Neuronal stem cell (in vitro differentiated cells): ENCODE data around the gene CLHC1.
"Not testable (repeated sequence)": the region's sequence is repeated elsewhere in the genome, so short reads cannot be mapped to it uniquely, and the experiment has no call there.

Experiments used
- DNase-seq: peaks from one replicate; pipeline ENCODE4 v3.0.0-alpha.2; 2013; ENCODE audit warnings: low spot score
- H2AFZ ChIP-seq: one replicate; pipeline ENCODE4 v1.6.1; 2013; ENCODE audit warnings: mild to moderate bottlenecking, low read length, inconsistent platforms
- H2AK5ac ChIP-seq: 2 replicates; pipeline ENCODE4 v1.6.1; 2013; ENCODE audit warnings: low read depth, mild to moderate bottlenecking, inconsistent platforms, low read length, moderate library complexity, mixed read lengths
- H2BK120ac ChIP-seq: 2 replicates; pipeline ENCODE4 v1.6.1; 2013; ENCODE audit warnings: low read depth, mild to moderate bottlenecking, inconsistent platforms, low read length, moderate library complexity, mixed read lengths
- H2BK12ac ChIP-seq: one replicate; pipeline ENCODE4 v1.6.1; 2013; ENCODE audit warnings: low read length, inconsistent platforms
- H2BK15ac ChIP-seq: 2 replicates; pipeline ENCODE4 v1.6.1; 2013; ENCODE audit warnings: mild to moderate bottlenecking, low read length, inconsistent platforms, mixed read lengths
- H2BK5ac ChIP-seq: one replicate; pipeline ENCODE4 v1.6.1; 2013; ENCODE audit warnings: inconsistent platforms, mild to moderate bottlenecking, low read length, moderate library complexity
- H3K14ac ChIP-seq: one replicate; pipeline ENCODE4 v1.6.1; 2013; ENCODE audit warnings: low read length, inconsistent platforms
- H3K18ac ChIP-seq: 2 replicates; pipeline ENCODE4 v1.6.1; 2013; ENCODE audit warnings: low read length, inconsistent platforms
- H3K23ac ChIP-seq: 2 replicates; pipeline ENCODE4 v1.6.1; 2013; ENCODE audit warnings: low read depth, mild to moderate bottlenecking, mixed read lengths, low read length, inconsistent platforms; ENCODE audit not compliant: poor library complexity
- H3K27ac ChIP-seq: replicated peaks from 3 replicates; pipeline ENCODE4 v1.5.1; 2013; ENCODE audit warnings: low read length, inconsistent platforms
- H3K27me3 ChIP-seq, 3 experiments: 2 replicates each; pipeline ENCODE4 v1.6.1; 2013; ENCODE audit warnings: low read length in 3 of 3, mild to moderate bottlenecking in 2 of 3, inconsistent platforms in 1 of 3, low read depth in 1 of 3, mixed read lengths in 1 of 3, moderate library complexity in 1 of 3; ENCODE audit not compliant: control insufficient read depth in 3 of 3, insufficient read depth in 3 of 3
- H3K36me3 ChIP-seq, 2 donors: replicated peaks in 1 of 2; 2 replicates each; pipeline ENCODE4 v1.6.1; 2013; ENCODE audit warnings: low read length in 2 of 2; ENCODE audit not compliant: control insufficient read depth in 2 of 2, insufficient read depth in 2 of 2
- H3K4ac ChIP-seq: 2 replicates; pipeline ENCODE4 v1.6.1; 2013; ENCODE audit warnings: inconsistent platforms, mild to moderate bottlenecking, low read length, moderate library complexity
- H3K4me1 ChIP-seq, 2 donors: 1 replicate in 1 of 2; 2 replicates in 1 of 2; pipeline ENCODE4 v1.6.1; 2013; ENCODE audit warnings: low read length in 2 of 2, low read depth in 1 of 2; ENCODE audit not compliant: control insufficient read depth in 2 of 2, insufficient read depth in 1 of 2
- H3K4me2 ChIP-seq: one replicate; pipeline ENCODE4 v1.6.1; 2013; ENCODE audit warnings: mild to moderate bottlenecking, low read length, inconsistent platforms; ENCODE audit not compliant: insufficient read depth, poor library complexity, severe bottlenecking
- H3K4me3 ChIP-seq, 2 donors: 2 replicates each; pipeline ENCODE4 v1.5.1; 2013; ENCODE audit warnings: low read length in 2 of 2, mild to moderate bottlenecking in 2 of 2, inconsistent platforms in 1 of 2, moderate library complexity in 1 of 2
- H3K79me1 ChIP-seq: one replicate; pipeline ENCODE4 v1.6.1; 2013; ENCODE audit warnings: low read depth, mild to moderate bottlenecking, inconsistent platforms, low read length, moderate library complexity
- H3K9ac ChIP-seq: one replicate; pipeline ENCODE4 v1.6.1; 2013; ENCODE audit warnings: mild to moderate bottlenecking, low read depth, low read length, inconsistent platforms; ENCODE audit not compliant: poor library complexity
- H3K9me3 ChIP-seq, 2 donors: replicated peaks in 1 of 2; 2 replicates each; pipeline versions ENCODE3 to v1.6.1; 2013; ENCODE audit warnings: low read length in 2 of 2, mild to moderate bottlenecking in 2 of 2, inconsistent platforms in 1 of 2, low read depth in 1 of 2, mixed read lengths in 1 of 2, moderate library complexity in 1 of 2; ENCODE audit not compliant: control insufficient read depth in 2 of 2, insufficient read depth in 1 of 2
- H4K8ac ChIP-seq: one replicate; pipeline ENCODE4 v1.6.1; 2013; ENCODE audit warnings: low read depth, mild to moderate bottlenecking, inconsistent platforms, low read length, moderate library complexity
- H4K91ac ChIP-seq: one replicate; pipeline ENCODE4 v1.6.1; 2013; ENCODE audit warnings: low read length, low read depth, mild to moderate bottlenecking, inconsistent platforms; ENCODE audit not compliant: poor library complexity
- WGBS, 2 donors: extraction: QIAGEN DNeasy Blood & Tissue Kit; methylation state at CpG; one replicate each; pipeline ENCODE4 v1.1.7; 2013; ENCODE audit warnings: missing lambda C conversion rate in 2 of 2, mixed read lengths in 1 of 2; ENCODE audit not compliant: insufficient read length in 2 of 2, insufficient replicate concordance in 1 of 2; ENCODE audit errors: extremely low coverage in 2 of 2; 5-methylcytosine and 5-hydroxymethylcytosine counted together

Gene CLHC1

DNA sequence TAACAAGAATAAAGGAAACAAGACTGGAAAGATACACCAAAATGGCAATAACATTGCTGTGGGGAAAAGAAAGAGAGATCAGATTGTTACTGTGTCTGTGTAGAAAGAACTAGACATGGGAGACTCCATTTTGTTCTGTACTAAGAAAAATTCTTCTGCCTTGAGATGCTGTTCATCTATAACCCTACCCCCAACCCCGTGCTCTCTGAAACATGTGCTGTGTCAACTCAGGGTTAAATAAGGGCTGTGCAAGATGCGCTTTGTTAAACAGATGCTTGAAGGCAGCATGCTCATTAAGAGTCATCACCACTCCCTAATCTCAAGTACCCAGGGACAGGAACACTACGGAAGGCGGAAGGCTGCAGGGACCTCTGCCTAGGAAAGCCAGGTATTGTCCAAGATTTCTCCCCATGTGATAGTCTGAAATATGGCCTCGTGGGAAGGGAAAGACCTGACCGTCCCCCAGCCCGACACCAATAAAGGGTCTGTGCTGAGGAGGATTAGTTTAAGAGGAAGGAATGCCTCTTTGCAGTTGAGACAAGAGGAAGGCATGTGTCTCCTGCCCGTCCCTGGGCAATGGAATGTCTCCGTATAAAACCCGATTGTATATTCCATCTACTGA lies 47.2 kb upstream of the CLHC1 start:
- no CpG with 5 or more reads among the region's 10 CpGs for WGBS, 2 donors
- peak overlapping the region; percentile 68 for H2AFZ ChIP-seq
- not testable (repeated sequence) for H3K4me3 ChIP-seq, H3K9ac ChIP-seq, H3K4me2 ChIP-seq, H3K4ac ChIP-seq, H3K79me1 ChIP-seq, H4K91ac ChIP-seq, H2BK15ac ChIP-seq, H3K23ac ChIP-seq, H2BK120ac ChIP-seq, H3K27me3 ChIP-seq, H3K14ac ChIP-seq, H4K8ac ChIP-seq, H3K9me3 ChIP-seq, H3K4me1 ChIP-seq, H2AK5ac ChIP-seq, H2BK5ac ChIP-seq, H2BK12ac ChIP-seq, H3K18ac ChIP-seq
- H3K27ac ChIP-seq, result peak overlapping the region; percentile 36
- peak; percentile 2 for DNase-seq
- peaks cover 0 to 20% of the 10 kb centered on the region in 2 donors for H3K36me3 ChIP-seq

- Histone ChIP-seq H3K79me1 (no peaks in the 10 kb centered on the region), H4K8ac (no peak overlapping the region), H3K27me3 (no peaks in the 10 kb centered on the region), H3K4me1 (peaks cover 4 to 6% of the 10 kb centered on the region in 2 donors), H3K4me2 (no peak overlapping the region), H2BK12ac (no peak overlapping the region), H2BK5ac (no peak overlapping the region), H3K9me3 (no peaks in the 10 kb centered on the region), H3K4ac (no peak overlapping the region), H2AK5ac (no peak overlapping the region), H3K27ac (no peak overlapping the region), H2BK15ac (no peak overlapping the region), H4K91ac (no peak overlapping the region), H2BK120ac (no peak overlapping the region), H3K14ac (no peak overlapping the region), H3K36me3 (peaks cover 0 to under 1% of the 10 kb centered on the region in 2 donors), H3K23ac (no peak overlapping the region), H2AFZ (no peak overlapping the region), H3K9ac (no peak overlapping the region), H3K18ac (no peak overlapping the region), H3K4me3 (no peak overlapping the region)
- no CpG with 5 or more reads among the region's 3 CpGs for WGBS, 2 donors
- no peak for DNase-seq
Observed at GRCh38 chr2:55277310-55277709, 45.2 kb upstream of the CLHC1 start.

- not testable (repeated sequence) for H3K27me3 ChIP-seq, H2BK120ac ChIP-seq, H4K91ac ChIP-seq, H3K4ac ChIP-seq, H4K8ac ChIP-seq, H3K4me3 ChIP-seq, H3K27ac ChIP-seq, H3K18ac ChIP-seq, DNase-seq, H3K9ac ChIP-seq, H3K14ac ChIP-seq, H3K79me1 ChIP-seq, H2BK5ac ChIP-seq, H2AFZ ChIP-seq, H3K9me3 ChIP-seq, H3K4me1 ChIP-seq, H3K36me3 ChIP-seq, H3K23ac ChIP-seq, H3K4me2 ChIP-seq, H2BK15ac ChIP-seq, H2BK12ac ChIP-seq, H2AK5ac ChIP-seq
- WGBS, 2 donors, result no CpG with 5 or more reads among the region's 2 CpGs
Observed at GRCh38 chr2:55274346-55274745, 42.3 kb upstream of the CLHC1 start.

DNA sequence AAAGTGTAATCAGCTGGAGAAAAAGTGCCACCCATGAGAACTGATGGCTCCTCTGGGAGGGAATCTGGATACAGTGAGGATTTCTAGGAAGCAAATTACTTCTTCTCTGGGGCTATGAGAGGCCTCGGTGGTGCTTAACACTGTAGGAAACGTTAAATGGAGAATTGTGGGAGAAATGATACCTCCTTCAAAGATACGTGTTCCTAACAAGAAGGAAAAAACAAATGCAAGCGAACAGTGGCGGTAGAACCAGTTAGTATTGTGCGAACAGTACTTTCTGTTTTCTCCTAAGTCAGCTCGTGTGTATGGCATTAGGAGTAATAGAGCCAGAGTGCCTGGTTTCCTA lies 37.5 kb upstream of the CLHC1 start:
- Histone ChIP-seq H3K23ac (no peak overlapping the region), H4K8ac (no peak overlapping the region), H3K14ac (no peak overlapping the region), H3K27ac (no peak overlapping the region), H3K4me1 (no peaks in the 10 kb centered on the region), H3K27me3 (no peaks in the 10 kb centered on the region), H3K9ac (no peak overlapping the region), H3K9me3 (no peaks in the 10 kb centered on the region), H3K79me1 (no peaks in the 10 kb centered on the region), H3K18ac (no peak overlapping the region), H3K4me3 (peak overlapping the region in 1 of 2 donors; percentile 77), H2BK5ac (no peak overlapping the region), H2AK5ac (no peak overlapping the region), H3K4me2 (no peak overlapping the region), H2BK120ac (no peak overlapping the region), H3K36me3 (peaks cover 0 to 18% of the 10 kb centered on the region in 2 donors), H2AFZ (peak overlapping the region; percentile 87), H4K91ac (no peak overlapping the region), H3K4ac (no peak overlapping the region), H2BK15ac (no peak overlapping the region), H2BK12ac (no peak overlapping the region)
- no CpG with 5 or more reads among the region's 7 CpGs for whole genome bisulfite sequencing, 2 donors
- DNase-seq, result no peak
